Loucy (cell line): ENCODE data around the gene CCM2L.

Experiments used
- H2AFZ ChIP-seq: fragments of 200-600 bp; sonication (generic); 2 replicates; pipeline ENCODE4 v1.6.0; 2016; ENCODE audit warnings: antibody characterized with exemption, mild to moderate bottlenecking, low read length, moderate library complexity
- H3F3A ChIP-seq: fragments of 200-600 bp; 2 replicates; pipeline ENCODE4 v1.6.0; 2016; ENCODE audit warnings: antibody characterized with exemption, low read depth, mild to moderate bottlenecking
- H3K27me3 ChIP-seq: fragments of 200-600 bp; sonication (generic); 2 replicates; pipeline ENCODE4 v1.6.1; 2014; ENCODE audit warnings: low read length, mild to moderate bottlenecking; ENCODE audit not compliant: insufficient read depth, poor library complexity, severe bottlenecking
- H3K36me3 ChIP-seq: fragments of 200-600 bp; sonication (generic); 2 replicates; pipeline ENCODE4 v1.6.1; 2016; ENCODE audit warnings: low read length; ENCODE audit not compliant: insufficient read depth
- H3K4me1 ChIP-seq: fragments of 200-600 bp; sonication (generic); 2 replicates; pipeline ENCODE4 v1.5.1; 2014; ENCODE audit warnings: low read length, mild to moderate bottlenecking; ENCODE audit not compliant: insufficient read depth, poor library complexity, severe bottlenecking
- H3K4me2 ChIP-seq: fragments of 200-600 bp; sonication (generic); 2 replicates; pipeline ENCODE4 v1.6.0; 2014; ENCODE audit warnings: antibody characterized with exemption, low read length, low read depth, mild to moderate bottlenecking; ENCODE audit not compliant: poor library complexity, severe bottlenecking
- H3K4me3 ChIP-seq: fragments of 200-600 bp; sonication (generic); 2 replicates; pipeline ENCODE4 v1.5.1; 2014; ENCODE audit warnings: low read length, mild to moderate bottlenecking, mixed read lengths; ENCODE audit not compliant: poor library complexity, severe bottlenecking
- H3K79me2 ChIP-seq: fragments of 200-600 bp; sonication (generic); 2 replicates; pipeline ENCODE4 v1.6.1; 2014; ENCODE audit warnings: low read length; ENCODE audit not compliant: insufficient read depth
- H3K9ac ChIP-seq: fragments of 200-600 bp; sonication (generic); 2 replicates; pipeline ENCODE4 v1.6.0; 2014; ENCODE audit warnings: mild to moderate bottlenecking, low read depth, low read length, moderate library complexity; ENCODE audit not compliant: poor library complexity, severe bottlenecking
- H3K9me2 ChIP-seq: fragments of 200-600 bp; sonication (generic); replicated peaks from 2 replicates; pipeline ENCODE4 v1.6.1; 2016; ENCODE audit warnings: low read depth, low read length, mixed read lengths
- H3K9me3 ChIP-seq: fragments of 200-600 bp; sonication (generic); 2 replicates; pipeline ENCODE4 v1.6.1; 2014; ENCODE audit warnings: mild to moderate bottlenecking, antibody characterized with exemption, low read length, low read depth; ENCODE audit not compliant: insufficient read depth
- H4K20me1 ChIP-seq: fragments of 200-600 bp; sonication (generic); 2 replicates; pipeline ENCODE4 v1.6.0; 2014; ENCODE audit warnings: antibody characterized with exemption, low read length, mild to moderate bottlenecking; ENCODE audit not compliant: insufficient read depth, poor library complexity, severe bottlenecking
- EZH2phosphoT487 ChIP-seq: fragments of 200-600 bp; IDR thresholded peaks from 2 replicates; pipeline ENCODE4 v1.6.1; 2018; ENCODE audit warnings: antibody characterized with exemption, mild to moderate bottlenecking, moderate library complexity, borderline replicate concordance
- TF ChIP-seq, protein P1 (sequence below): fragments of 200-600 bp; sonication (generic); conservative IDR thresholded peaks from 2 replicates; pipeline ENCODE4 v1.5.1; 2014; ENCODE audit warnings: mild to moderate bottlenecking, antibody characterized with exemption, low read length

The CCM2L gene

DNA sequence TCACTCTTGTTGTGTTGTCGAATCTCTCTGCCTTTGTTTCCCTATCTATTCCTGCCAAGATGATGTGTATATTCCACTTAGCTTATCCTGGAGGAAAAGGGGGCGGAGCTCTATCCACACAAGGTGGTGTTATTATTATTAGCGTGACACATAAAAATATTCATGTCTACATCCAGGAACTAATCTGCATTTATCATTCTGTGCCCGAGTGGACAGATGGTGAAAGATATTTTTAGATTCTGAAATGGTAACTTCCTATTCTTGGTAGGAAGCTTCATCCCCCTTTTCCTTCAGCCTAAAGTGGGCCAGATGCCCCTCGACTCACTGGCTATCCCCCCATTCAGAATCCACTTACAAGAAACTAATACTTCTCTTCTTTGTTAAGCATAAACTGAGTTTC is 40.2 kb upstream of the CCM2L start:
- Histone ChIP-seq H4K20me1 (no peaks in the 10 kb centered on the region), H3K9me2 (no peaks in the 10 kb centered on the region), H3K27me3 (no peaks in the 10 kb centered on the region), H3K4me2 (no peak overlapping the region), H3K4me3 (no peak overlapping the region), H3K79me2 (no peaks in the 10 kb centered on the region), H3F3A (no peaks in the 10 kb centered on the region), H3K4me1 (no peaks in the 10 kb centered on the region), H3K9ac (no peak overlapping the region), H3K9me3 (no peaks in the 10 kb centered on the region), H3K36me3 (no peaks in the 10 kb centered on the region), H2AFZ (no peak overlapping the region)
- TF ChIP-seq EZH2phosphoT487 = no peak
- TF ChIP-seq, protein P1, sequence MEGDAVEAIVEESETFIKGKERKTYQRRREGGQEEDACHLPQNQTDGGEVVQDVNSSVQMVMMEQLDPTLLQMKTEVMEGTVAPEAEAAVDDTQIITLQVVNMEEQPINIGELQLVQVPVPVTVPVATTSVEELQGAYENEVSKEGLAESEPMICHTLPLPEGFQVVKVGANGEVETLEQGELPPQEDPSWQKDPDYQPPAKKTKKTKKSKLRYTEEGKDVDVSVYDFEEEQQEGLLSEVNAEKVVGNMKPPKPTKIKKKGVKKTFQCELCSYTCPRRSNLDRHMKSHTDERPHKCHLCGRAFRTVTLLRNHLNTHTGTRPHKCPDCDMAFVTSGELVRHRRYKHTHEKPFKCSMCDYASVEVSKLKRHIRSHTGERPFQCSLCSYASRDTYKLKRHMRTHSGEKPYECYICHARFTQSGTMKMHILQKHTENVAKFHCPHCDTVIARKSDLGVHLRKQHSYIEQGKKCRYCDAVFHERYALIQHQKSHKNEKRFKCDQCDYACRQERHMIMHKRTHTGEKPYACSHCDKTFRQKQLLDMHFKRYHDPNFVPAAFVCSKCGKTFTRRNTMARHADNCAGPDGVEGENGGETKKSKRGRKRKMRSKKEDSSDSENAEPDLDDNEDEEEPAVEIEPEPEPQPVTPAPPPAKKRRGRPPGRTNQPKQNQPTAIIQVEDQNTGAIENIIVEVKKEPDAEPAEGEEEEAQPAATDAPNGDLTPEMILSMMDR = no peak

DNA sequence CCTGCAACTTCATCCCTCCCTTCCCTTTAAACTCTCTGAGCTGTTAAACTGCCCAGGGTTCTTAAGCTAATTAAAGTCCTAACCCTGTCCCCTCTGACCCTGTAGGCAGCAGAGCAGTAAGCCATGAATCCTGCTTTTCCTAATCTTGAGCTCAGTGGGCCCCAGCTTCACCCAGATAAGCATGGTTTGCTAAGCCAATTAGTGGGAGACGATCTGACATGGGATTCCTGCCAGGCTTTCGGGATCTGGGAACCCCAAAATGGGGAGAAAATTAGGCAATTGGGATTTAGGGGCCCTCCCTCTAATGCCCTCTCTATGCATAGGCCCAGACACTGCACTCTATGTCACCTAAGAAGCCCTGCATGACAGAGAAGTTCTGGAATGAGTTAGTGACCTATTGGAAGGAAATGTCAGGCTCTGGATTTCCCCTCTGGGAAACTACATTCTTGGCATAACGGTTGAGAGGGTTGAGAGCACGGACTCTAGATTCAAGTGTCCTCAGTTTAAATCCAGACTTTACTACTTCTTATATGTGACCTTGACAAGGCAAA is 37.7 kb upstream of the CCM2L start:
- H3K36me3 ChIP-seq = no peaks in the 10 kb centered on the region
- no peaks in the 10 kb centered on the region for H3K27me3 ChIP-seq
- H3K9me2 ChIP-seq = no peaks in the 10 kb centered on the region
- peaks cover 4% of the 10 kb centered on the region for H3K4me1 ChIP-seq
- no peak overlapping the region for H3K9ac ChIP-seq
- no peak overlapping the region for H3K4me2 ChIP-seq
- no peak overlapping the region for H3K4me3 ChIP-seq
- no peak overlapping the region for H2AFZ ChIP-seq
- no peaks in the 10 kb centered on the region for H3K79me2 ChIP-seq
- TF ChIP-seq EZH2phosphoT487 = no peak
- TF ChIP-seq, protein P1 = no peak
- no peaks in the 10 kb centered on the region for H3K9me3 ChIP-seq
- no peaks in the 10 kb centered on the region for H4K20me1 ChIP-seq
- H3F3A ChIP-seq = no peaks in the 10 kb centered on the region

DNA sequence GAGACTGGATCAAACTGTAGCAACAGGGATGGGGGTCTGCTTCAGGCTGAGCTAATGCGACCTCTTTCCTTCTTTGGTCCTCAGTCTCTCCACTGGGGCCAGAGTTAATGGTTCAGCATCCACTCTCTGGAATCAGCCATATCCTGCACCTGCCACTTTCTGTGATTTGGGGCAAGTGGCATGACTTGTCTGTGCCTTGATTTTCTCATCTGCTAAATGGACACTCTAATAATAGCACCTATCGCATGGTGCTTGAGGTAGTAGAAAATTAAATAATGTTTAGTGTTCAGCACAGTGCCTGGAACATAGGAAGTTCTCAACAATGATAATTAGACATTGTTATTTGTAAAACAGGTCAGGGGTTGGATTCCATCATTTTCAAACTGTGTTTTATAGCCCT is 35.9 kb upstream of the CCM2L start:
- no peaks in the 10 kb centered on the region for H3K36me3 ChIP-seq
- no peak overlapping the region for H3K9ac ChIP-seq
- H3K79me2 ChIP-seq = no peaks in the 10 kb centered on the region
- peaks cover 4% of the 10 kb centered on the region for H3K4me1 ChIP-seq
- H4K20me1 ChIP-seq = no peaks in the 10 kb centered on the region
- H3F3A ChIP-seq = no peaks in the 10 kb centered on the region
- no peaks in the 10 kb centered on the region for H3K27me3 ChIP-seq
- no peak overlapping the region for H2AFZ ChIP-seq
- no peak for TF ChIP-seq EZH2phosphoT487
- TF ChIP-seq, protein P1 = no peak
- H3K9me3 ChIP-seq = no peaks in the 10 kb centered on the region
- no peaks in the 10 kb centered on the region for H3K9me2 ChIP-seq
- H3K4me3 ChIP-seq = no peak overlapping the region
- no peak overlapping the region for H3K4me2 ChIP-seq
